ENCODE data around the gene RAB7A.

GRCh38 chr3:128712848-128713247 is 13.1 kb upstream of the RAB7A start:
- TF ChIP-seq CTCF (IDR thresholded peaks at IDR 0.05) = no peak
- no peak for TF ChIP-seq POLR2A (IDR thresholded peaks at IDR 0.05)
